GM12875 (cell line): ENCODE data around the gene MYRF.

Experiments
- H3K4me3 ChIP-seq: one replicate; pipeline ENCODE4 v1.5.1; 2011; ENCODE audit warnings: low read depth, low read length, control low read depth
- CTCF ChIP-seq: IDR thresholded peaks from 2 replicates; pipeline ENCODE4 v1.5.1; 2011; ENCODE audit warnings: low read depth, mild to moderate bottlenecking, control low read depth, inconsistent platforms, low read length, moderate library complexity, borderline replicate concordance; ENCODE audit not compliant: insufficient read depth

Gene MYRF

GRCh38 chr11:61746442-61747191 is 5.8 kb upstream of the MYRF start:
- H3K4me3 ChIP-seq: no peak overlapping the region
- TF ChIP-seq CTCF: no peak

DNA sequence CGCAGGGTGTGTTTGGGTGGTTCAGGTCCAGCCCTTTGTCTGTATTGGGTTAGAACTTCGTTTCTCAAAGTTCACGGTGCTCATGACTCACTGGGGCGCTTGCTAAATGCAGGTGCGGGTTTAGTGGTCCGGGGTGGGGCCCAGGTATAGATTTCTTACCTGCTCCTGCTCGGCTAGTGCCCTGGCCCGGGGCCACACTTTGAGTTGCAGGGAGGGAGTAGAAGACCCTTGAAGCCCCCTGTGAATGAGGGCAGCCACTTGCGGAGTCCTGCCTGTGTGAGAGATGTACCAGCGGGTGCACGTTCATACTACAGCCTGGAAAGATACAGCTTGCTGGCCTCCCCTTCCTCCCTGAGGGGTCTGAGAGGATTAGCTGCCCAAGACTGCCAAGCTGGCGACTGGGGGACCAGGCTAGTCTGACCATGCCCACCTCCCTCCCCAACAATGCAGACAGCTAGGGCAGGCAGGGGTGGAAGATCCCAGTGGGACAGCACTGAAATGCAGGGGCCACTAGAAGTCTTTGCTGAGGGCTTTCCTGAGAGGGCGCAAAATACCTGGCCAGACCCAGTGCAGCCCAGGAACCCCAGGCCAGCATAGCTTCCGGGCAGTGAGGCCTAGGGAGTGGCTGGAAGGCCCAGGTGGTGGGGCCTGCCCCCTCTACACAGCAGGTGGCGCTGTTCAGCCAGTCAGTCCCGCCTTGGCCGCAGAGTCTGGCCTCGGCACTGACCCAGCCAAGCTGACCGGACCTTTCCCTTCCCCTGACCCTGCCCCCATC is 5.1 kb upstream of the MYRF start:
- peak; percentile 98 for TF ChIP-seq CTCF
- no peak overlapping the region for H3K4me3 ChIP-seq

GRCh38 chr11:61747967-61748285 is 4.5 kb upstream of the MYRF start:
- TF ChIP-seq CTCF: no peak
- H3K4me3 ChIP-seq: no peak overlapping the region

- H3K4me3 ChIP-seq: no peak overlapping the region
- no peak for TF ChIP-seq CTCF
These were observed 2.7 kb upstream of the MYRF start for GRCh38 chr11:61749591-61750217.

DNA sequence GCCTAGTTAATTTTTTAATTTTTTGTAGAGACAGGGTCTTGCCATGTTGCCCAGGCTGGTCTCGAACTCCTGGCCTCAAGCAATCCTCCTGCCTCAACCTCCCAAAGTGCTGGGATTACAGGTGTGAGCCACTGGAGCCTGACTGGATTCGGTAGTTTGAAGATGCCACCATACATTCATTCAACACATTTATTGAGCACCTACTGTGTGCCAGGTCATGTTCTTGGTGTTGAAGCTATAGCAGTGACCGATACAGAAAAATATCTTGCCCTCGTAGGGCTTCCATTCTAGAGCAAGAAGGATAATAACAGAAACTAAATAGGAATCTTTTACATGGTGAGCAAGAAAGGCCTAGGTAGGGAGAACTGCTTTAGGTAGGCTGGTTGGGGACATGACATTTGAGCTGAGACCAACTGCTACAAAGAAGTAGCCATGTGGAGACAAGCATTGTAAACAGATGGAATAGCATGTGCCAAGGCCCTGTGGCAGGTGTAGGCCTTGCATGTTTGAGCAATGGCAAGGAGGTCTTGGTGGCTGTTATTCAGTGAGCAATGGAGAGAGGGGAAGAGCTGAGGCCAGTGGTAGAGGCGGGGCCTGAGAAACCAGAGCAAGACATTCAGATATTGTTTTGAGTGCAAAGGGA is 1.7 kb upstream of the MYRF start:
- no peak overlapping the region for H3K4me3 ChIP-seq
- no peak for TF ChIP-seq CTCF

- H3K4me3 ChIP-seq: no peak overlapping the region
- no peak for TF ChIP-seq CTCF
These were observed 1.1 kb upstream of the MYRF start for GRCh38 chr11:61751384-61751783.
